GM12801 (cell line): Measurements from ENCODE around the gene TANC1.

ENCODE experiments used
- CTCF ChIP-seq: IDR thresholded peaks from one replicate; pipeline ENCODE4 v1.5.1; 2011; ENCODE audit warnings: control low read depth; ENCODE audit not compliant: insufficient read length; ENCODE audit errors: extremely low read depth

TANC1 gene

GRCh38 chr2:159139216-159139933 lies 170.9 kb downstream of the TANC1 start:
- TF ChIP-seq CTCF: no peak

- no peak for TF ChIP-seq CTCF
Observed at GRCh38 chr2:159140070-159140769, 171.8 kb downstream of the TANC1 start.

- no peak for TF ChIP-seq CTCF
Observed at GRCh38 chr2:159144776-159145614, 176.6 kb downstream of the TANC1 start.

- no peak for TF ChIP-seq CTCF
Observed at GRCh38 chr2:159145745-159146354, 177.4 kb downstream of the TANC1 start.

- TF ChIP-seq CTCF: no peak
Observed at GRCh38 chr2:159146996-159147666, 178.7 kb downstream of the TANC1 start.

GRCh38 chr2:159147690-159148089 lies 179.2 kb downstream of the TANC1 start:
- no peak for TF ChIP-seq CTCF
